Kidney (tissue), 14 donors: Measurements from ENCODE around the gene TOLLIP. TPM values are rescaled to one million over a fixed set of nuclear protein-coding genes. Genes with fewer than 3 reads are reported as not detected.

Experiments used
- DNase-seq, 5 donors: peaks; one replicate each; pipeline ENCODE4 v3.0.0-alpha.2; 2013 to 2020
- FAIRE-seq: peaks from 2 replicates; lab custom pipeline; 2012; peaks lifted over from hg19 to GRCh38; lab: Jason Lieb, UNC
- H3K27ac ChIP-seq, 2 donors: one replicate each; pipeline ENCODE4 v1.7.0; 2013; ENCODE audit warnings: low read depth in 2 of 2, low read length in 2 of 2, inconsistent platforms in 1 of 2
- H3K27me3 ChIP-seq: one replicate; pipeline ENCODE4 v1.7.1; 2013; ENCODE audit warnings: low read length, inconsistent platforms; ENCODE audit not compliant: control insufficient read depth, insufficient read depth
- H3K36me3 ChIP-seq, 3 donors: one replicate each; pipeline versions ENCODE4 v1.7.0 to v1.7.1; 2013; ENCODE audit warnings: low read length in 3 of 3, control low read depth in 1 of 3, inconsistent platforms in 1 of 3; ENCODE audit not compliant: insufficient read depth in 3 of 3, control insufficient read depth in 2 of 3
- H3K4me1 ChIP-seq, 3 donors: one replicate each; pipeline versions ENCODE4 v1.7.0 to v1.7.1; 2013; ENCODE audit warnings: low read length in 3 of 3, inconsistent platforms in 1 of 3, low read depth in 1 of 3; ENCODE audit not compliant: control insufficient read depth in 2 of 3, insufficient read depth in 2 of 3
- H3K4me3 ChIP-seq, 3 donors: one replicate each; pipeline versions ENCODE4 v1.7.0 to v1.8.1; 2013; ENCODE audit warnings: low read length in 3 of 3, control low read depth in 1 of 3, inconsistent platforms in 1 of 3
- H3K9ac ChIP-seq, 3 donors: one replicate each; pipeline versions ENCODE4 v1.7.0 to v1.7.1; 2013; ENCODE audit warnings: low read length in 3 of 3, control low read depth in 1 of 3, inconsistent platforms in 1 of 3
- H3K9me3 ChIP-seq, 3 donors: one replicate each; pipeline versions ENCODE4 v1.7.0 to v1.7.1; 2013; ENCODE audit warnings: low read length in 3 of 3, control low read depth in 1 of 3, inconsistent platforms in 1 of 3; ENCODE audit not compliant: control insufficient read depth in 2 of 3, insufficient read depth in 1 of 3
- intact Hi-C: fragments of 100-400 bp; cut with DNase I; formaldehyde crosslinking; loops from one replicate; pipeline ENCODE4 v1.11.1; 2022
- polyA plus RNA-seq: library from polyadenylated mRNA; stranded (reverse); fragments of 350-450 nt; fragmentation: Illumina TruSeq; extraction: RNeasy Lipid Tissue Mini Kit (QIAGEN cat#74804); gene quantifications from one replicate; pipeline ENCODE4 v1.2.3, GENCODE V29; 2014; ENCODE audit warnings: low read depth, low replicate concordance; ENCODE audit not compliant: insufficient read depth
- total RNA-seq: library from RNA; stranded (reverse); fragmentation: NEBNext Ultra II Directional; extraction: Animal tissue kit (Norgen Biotek cat#: 25700); gene quantifications from one replicate; pipeline ENCODE4 v1.2.1, GENCODE V29; 2021
- TF ChIP-seq, protein P1 (sequence below): IDR thresholded peaks from 3 replicates; pipeline ENCODE4 v1.5.1; 2012; ENCODE audit warnings: mild to moderate bottlenecking, moderate library complexity, borderline replicate concordance; ENCODE audit not compliant: insufficient read depth; ENCODE audit errors: extremely low read depth
- donor health status: control.
- donor health status: control.
- donor health status: control.
- donor health status: control.
- donor health status: control.
- donor health status: DM: yes; HTN: yes; CAD: no.
- donor health status: Normal renal cell carcinoma (clear cell type).

Gene TOLLIP
- total and polyA plus RNA-seq, 2 donors from 2014 or later: 65.5 to 88.0 TPM

- DNase-seq: no peak
- no peak overlapping the region for H3K9ac ChIP-seq
- FAIRE-seq: no peak
These were observed 17.6 kb upstream of the TOLLIP start for GRCh38 chr11:1327064-1327460.

DNA sequence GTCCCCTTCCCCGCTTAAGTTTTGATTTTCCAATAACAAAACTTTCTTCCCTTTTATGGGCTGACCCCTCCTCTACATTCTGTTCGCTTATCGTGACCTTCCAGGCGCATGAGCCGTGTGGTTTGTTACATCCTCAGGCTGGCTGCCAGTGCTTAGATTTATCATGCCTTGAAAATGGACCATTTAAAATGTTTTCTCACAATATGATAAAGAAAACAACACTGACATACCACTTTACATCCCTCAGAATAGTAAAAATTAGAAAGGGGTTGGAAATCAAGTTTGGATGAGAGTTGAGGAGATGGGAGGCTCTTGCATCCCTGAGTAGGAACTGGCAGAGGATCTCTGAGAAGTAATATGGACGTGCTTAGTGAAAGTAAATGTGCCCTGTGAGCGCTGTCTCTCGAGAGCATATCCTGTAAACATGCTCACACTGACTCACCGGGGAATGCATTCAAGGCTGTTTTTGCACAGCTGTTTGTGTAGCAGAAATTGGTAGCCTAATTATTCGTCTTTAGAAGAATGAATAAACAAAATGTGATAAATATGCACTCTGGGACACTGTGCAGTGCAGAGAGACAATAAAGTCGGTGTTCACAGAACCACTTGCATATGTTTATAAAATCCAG, 17.1 kb upstream of the TOLLIP start:
- Histone ChIP-seq H3K27me3 (no peaks in the 10 kb centered on the region), H3K9me3 (peaks cover 0 to 8% (median 7%) of the 10 kb centered on the region in 3 donors), H3K9ac (no peak overlapping the region), H3K4me1 (no peaks in the 10 kb centered on the region), H3K4me3 (no peak overlapping the region), H3K27ac (no peak overlapping the region), H3K36me3 (no peaks in the 10 kb centered on the region)
- no peak for FAIRE-seq
- intact Hi-C loops: no loop called here
- TF ChIP-seq, protein P1, sequence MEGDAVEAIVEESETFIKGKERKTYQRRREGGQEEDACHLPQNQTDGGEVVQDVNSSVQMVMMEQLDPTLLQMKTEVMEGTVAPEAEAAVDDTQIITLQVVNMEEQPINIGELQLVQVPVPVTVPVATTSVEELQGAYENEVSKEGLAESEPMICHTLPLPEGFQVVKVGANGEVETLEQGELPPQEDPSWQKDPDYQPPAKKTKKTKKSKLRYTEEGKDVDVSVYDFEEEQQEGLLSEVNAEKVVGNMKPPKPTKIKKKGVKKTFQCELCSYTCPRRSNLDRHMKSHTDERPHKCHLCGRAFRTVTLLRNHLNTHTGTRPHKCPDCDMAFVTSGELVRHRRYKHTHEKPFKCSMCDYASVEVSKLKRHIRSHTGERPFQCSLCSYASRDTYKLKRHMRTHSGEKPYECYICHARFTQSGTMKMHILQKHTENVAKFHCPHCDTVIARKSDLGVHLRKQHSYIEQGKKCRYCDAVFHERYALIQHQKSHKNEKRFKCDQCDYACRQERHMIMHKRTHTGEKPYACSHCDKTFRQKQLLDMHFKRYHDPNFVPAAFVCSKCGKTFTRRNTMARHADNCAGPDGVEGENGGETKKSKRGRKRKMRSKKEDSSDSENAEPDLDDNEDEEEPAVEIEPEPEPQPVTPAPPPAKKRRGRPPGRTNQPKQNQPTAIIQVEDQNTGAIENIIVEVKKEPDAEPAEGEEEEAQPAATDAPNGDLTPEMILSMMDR: no peak
- DNase-seq: no peak

More at GRCh38 chr11:1327064-1327460, 17.6 kb upstream of the TOLLIP start:
- H3K36me3 ChIP-seq: no peaks in the 10 kb centered on the region
- TF ChIP-seq, protein P1: no peak
- intact Hi-C loops: no loop called here
- peaks cover 0 to 8% (median 7%) of the 10 kb centered on the region in 3 donors for H3K9me3 ChIP-seq
- H3K4me1 ChIP-seq: no peaks in the 10 kb centered on the region
- no peak overlapping the region for H3K27ac ChIP-seq
- no peaks in the 10 kb centered on the region for H3K27me3 ChIP-seq
- H3K4me3 ChIP-seq: no peak overlapping the region

DNA sequence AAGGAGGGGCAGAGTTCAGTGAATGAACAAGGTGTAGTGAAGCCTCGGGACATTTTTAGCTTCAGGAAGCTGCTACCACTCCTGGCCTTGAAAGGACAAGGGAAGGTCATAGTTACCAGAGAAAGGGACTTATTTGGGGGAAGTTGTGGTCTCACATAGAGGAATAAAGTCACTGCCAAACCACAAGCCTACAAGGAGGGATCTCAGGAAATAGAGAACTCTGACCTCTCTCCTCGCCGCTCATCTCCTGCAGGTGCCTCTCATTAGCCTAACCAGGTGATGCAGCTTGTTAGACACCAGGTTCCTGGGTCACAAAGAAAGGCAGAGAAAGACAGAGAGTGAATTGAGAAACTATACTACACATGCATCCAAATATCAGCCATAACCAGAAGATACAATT, 14.3 kb upstream of the TOLLIP start:
- Histone ChIP-seq H3K9me3 (peaks cover 0 to 7% (median 6%) of the 10 kb centered on the region in 3 donors), H3K4me3 (no peak overlapping the region), H3K9ac (no peak overlapping the region), H3K27me3 (no peaks in the 10 kb centered on the region), H3K4me1 (no peaks in the 10 kb centered on the region), H3K36me3 (no peaks in the 10 kb centered on the region), H3K27ac (no peak overlapping the region)
- DNase-seq (no peak), FAIRE-seq (no peak)
- TF ChIP-seq, protein P1: no peak
- intact Hi-C loops: no loop called here
